NCI-H146 (cell line): Measurements from ENCODE around the gene ATF6B.
"Not testable (repeated sequence)": the region's sequence is repeated elsewhere in the genome, so short reads cannot be mapped to it uniquely, and the experiment has no call there.

Experiments
- DNase-seq: peaks from one replicate; lab custom pipeline; 2025; lab: John Stamatoyannopoulos, UW

ATF6B gene

DNA sequence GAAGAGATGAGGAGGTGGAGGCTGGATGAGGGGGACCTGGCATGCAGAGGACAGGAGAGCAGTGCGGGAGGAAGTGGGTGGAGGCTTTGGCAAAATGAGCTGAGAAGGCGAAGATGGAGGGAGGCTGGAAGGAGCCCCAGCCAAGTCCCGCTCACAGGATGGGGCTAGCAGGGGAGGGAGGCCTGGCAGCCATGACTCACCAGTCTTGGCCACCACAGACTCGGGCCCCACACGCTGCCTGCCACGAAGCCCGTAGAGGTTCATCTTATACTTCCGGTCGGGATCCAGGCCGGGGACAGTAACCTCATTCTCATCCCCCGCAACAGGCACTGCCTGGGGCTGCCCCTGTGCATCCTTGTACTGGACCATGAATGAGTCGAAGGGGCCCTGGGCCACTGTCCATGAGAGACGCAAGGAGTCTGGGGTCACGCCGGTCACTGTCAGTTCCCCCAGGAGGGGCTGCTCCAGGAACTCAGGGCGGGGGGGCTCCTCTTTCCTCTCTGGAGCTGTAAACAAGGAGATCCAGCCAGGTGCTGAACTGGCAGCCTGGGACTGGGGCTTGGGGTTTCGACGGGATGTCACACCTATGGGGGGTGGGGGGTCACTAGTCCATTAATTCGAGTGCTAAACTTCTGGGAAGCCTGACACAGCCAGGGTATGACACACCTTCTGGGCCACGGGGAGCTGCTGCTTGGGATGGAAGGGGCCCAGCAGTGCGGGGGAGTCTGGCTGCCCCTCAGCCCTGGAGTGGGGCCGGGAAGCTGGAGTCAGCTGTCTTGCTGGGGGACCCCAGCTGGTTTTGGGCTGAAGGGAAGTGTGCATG is 46.7 kb downstream of the ATF6B start:
- DNase-seq = no peak

DNA sequence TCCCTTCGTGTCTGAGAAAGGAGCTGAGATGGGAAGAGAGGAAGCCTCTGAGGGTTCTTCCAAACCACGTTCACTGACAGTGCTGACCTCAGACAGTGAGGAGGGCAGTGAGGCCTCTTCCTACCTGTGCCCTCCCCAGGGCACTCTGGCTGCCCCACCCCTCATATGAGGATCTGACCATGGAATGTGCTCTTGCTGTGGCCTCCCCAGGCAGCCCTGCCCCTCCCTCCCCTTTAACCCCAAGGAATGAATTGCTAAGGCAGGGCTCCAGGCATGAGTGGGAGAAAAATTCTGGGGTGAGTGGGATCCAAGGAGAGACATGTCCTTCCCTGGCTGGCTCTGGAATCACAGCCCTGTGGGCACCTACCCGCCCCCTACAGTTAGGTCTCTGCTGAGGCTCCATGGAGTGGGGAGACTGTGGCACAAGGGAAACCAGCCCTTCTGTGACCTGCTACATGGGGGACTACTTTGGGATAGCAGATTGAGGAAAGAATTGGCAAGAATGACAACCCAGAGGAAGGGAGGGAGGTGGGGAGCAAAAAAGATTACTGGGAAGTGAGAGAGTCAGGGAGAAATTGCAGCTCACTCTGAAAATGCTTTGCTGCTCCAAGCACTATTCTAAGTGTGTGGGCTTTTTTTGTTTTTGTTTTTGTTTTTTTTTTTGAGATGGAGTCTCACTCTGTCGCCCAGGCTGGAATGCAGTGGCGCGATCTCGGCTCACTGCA is 48.3 kb downstream of the ATF6B start:
- no peak for DNase-seq

DNA sequence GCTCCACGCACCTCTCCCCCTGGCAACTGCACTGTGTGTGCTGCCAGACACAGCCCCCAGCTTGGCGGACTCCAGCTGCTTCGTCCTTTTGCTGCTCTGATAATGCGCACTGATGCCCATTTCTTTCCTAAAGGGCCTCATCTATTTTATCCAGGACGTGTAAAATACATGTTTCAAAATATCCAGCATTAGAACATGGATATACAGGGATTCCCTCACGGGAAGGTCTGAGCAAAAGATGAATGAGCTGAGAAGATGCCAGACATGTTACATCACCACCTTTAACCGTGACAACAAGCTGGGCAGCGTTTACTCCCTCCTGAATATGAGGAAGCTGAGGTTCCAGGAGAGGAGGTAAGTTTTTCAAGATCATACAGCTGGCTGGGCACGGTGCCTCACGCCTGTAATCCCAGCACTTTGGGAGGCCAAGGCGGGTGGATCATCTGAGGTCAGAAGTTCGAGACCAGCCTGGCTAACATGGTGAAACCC is 51.7 kb downstream of the ATF6B start:
- no peak for DNase-seq

DNA sequence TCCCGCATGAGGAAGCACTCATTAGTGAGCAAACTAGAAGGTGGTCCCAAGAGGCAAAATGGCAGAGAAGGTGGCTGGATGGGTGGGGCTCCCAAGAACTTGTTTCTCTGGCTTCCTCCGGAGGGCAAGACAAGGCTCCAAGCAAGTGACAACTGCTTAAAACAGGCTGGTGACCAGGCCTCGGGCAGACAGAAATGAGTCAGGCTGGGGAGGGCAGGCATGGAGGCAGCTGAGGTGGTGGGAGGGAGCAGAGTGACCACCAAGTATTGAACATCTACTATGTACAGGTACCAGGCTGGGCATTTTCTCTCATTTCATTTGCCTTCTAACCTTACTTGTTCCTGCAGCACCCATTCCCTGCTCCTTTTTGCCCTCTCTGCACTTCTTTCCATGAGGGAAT is 52.3 kb downstream of the ATF6B start:
- no peak for DNase-seq

DNA sequence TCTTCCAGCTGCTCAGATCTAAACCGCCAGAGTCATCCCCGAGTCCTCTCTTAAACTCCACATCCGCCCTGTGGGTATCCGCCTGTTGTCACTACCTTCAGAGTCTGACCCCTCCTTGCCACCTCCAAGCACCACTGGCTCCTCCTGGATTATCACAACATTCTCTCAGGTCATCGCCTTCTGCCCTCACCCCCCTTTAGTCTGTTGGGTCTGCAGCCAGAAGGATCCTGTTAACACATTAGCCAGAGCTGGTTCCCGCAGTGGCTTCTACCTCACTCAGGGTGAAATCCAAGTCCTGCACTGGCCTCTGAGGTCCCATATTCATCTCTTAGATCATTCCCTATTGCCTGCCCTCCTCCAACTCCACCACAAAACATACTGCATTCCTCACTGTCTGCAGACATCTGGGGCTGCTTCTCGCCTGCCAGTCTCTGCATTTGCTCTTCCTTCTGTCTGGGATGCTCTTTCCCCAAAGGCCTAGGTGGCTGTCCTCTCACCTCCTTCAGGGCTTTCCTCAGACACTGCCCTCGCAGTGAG is 53.0 kb downstream of the ATF6B start:
- DNase-seq = no peak

DNA sequence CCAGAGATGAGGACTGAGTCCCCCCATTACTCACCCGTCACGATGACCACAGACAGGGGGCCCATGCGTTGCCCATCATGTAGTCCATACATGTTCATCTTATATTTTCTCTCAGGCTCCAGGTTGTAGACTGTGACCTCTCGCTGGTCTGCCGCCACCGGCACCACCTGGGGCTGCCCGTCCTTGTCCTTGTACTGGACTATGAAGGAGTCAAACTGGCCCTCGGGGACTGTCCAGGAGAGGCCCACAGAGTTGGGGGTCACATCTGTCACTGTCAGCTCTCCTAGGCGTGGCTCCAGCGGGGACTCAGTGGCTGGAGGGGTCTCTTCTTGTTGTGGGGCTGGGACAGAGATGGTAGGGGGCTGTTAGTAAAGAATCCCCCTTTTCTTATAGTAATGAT is 54.4 kb downstream of the ATF6B start:
- DNase-seq = no peak

DNA sequence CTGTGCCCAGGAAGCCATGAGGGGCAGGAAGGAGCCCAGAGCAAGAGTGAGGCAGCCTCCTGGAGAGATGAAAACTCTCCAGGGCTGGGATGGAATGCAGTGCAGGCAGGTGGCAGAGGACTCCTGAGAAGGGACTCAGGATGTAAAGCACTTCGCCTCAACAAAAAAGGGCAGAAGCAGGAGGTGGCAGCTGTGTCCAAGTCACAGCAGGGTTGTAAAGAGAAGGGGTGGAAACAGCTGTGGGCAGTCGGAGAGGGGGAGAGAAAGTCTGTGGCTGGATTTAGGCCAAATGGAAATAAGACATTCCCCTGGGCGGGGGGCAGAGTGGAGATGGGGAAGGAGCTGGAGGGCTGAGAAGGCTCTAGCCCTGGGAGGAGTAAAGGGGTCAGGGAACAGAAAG is 54.9 kb downstream of the ATF6B start:
- no peak for DNase-seq

DNA sequence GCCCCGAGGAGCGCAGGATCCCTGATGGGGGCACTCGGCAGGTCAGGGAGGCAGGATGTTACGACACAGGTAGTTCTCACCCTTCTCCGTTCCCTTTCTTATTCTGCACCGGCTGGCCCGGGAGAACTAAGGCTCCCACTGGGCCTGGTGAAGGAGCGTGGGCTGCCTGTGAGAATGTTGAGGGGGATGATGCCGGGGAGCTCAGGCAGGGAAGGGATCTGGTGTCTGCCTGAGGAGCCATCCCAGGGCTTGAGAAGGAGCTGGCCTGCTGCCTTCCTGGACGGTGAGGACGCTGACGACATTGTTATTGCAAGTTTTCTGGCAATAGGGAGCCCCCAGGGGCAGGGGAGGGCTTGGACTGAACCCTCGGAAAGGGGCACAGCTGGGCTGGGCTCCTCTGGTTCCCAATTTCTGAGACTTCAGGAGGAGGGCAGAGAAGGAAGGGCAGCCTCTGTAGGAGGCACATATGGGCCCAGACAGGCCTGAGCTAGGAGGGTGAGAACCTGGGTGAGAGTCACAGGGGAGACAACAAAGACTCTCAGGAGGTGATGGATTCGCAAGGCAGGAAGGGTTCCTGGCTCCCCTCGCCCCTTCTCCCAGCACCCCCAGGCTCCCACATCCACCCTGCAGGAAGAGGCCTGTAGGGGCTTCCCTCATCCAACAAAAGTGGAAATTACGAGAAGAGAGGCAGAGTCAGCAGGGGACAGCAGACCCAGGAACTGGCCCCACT is 57.1 kb downstream of the ATF6B start:
- no peak for DNase-seq

DNA sequence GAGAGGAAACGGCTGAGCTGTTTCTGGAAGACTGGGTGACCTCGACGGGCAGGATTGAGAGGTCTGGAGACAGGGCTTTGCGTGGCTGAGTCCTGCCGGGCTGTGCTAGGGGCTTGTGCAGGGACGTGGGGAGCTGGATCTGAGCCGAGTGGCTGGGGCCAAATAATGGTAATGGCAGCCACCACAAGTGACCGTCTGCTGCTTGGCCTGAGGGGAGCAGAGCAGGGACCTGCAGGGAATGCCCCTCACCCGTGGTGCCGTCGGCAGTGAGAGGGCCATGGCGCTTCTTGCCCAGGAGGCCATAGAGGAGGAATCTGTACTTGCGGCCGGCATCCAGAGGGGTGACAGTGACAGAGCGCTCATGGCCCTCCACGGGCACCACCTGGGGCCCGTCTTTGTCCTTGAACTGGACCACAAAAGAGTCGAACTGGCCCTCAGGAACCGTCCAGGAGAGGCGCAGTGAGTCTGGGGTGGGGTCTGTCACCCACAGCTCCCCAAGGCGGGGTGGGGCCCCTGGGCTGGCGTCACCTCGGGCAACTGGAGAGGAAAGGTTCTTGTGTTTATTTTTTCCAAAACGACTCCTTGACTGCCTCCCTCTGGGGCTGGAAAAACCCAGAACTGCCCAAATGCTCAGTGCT is 58.0 kb downstream of the ATF6B start:
- no peak for DNase-seq

DNA sequence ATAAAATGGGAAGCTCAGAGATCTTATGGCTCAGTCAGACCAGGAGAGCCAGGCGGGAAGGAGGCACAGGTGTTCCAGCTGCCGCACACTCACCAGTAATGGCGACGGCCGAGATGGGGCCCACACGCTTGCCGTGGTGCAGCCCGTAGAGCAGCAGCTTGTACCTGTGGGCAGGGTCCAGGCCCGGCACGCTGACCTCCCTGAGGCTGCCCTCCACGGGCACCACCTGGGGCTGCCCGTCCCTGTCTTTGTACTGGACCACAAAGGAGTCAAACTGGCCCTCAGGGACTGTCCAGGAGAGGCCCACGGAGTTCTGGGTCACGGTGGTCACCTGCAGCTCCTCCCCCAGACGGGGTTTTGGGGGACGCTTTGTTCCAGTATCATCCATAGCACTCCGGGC is 58.6 kb downstream of the ATF6B start:
- no peak for DNase-seq

DNA sequence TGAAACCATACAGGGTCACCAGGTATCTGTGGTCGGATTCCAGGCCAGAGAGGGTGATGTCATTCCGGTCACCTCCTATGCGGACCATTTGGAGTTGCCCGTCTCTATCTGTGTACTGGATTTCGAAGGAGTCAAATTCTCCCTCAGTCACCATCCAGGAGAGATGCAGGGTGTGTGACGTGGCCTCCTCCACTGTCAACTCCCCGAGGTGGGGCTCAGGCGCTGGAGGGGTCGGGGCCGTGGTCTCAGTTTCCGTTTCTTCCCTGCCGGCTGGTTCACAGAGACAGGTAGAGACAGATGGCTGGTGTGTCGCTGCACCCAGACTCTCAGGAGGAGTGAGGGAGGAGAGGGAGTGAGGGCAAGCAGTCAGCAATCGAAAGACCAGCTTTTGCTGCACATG is 59.2 kb downstream of the ATF6B start:
- DNase-seq = no peak

DNA sequence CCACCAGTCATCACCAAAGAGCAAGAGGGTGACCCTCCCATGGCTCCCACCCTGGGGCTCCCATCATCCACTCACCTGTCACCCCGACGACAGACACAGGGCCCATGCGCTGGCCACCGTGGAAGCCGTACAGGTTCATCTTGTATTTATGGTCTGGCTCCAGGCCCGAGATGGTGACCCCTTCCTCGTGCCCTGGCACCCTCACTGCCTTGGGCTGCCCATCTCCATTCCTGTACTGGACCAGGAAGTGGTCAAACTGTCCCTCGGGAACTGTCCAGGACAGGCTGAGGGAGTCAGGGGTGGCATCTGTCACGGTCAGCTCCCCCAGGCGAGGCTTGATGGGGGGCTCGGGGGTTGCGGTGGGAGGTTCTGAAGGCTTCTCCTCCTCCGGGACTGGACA is 59.7 kb downstream of the ATF6B start:
- not testable (repeated sequence) for DNase-seq

DNA sequence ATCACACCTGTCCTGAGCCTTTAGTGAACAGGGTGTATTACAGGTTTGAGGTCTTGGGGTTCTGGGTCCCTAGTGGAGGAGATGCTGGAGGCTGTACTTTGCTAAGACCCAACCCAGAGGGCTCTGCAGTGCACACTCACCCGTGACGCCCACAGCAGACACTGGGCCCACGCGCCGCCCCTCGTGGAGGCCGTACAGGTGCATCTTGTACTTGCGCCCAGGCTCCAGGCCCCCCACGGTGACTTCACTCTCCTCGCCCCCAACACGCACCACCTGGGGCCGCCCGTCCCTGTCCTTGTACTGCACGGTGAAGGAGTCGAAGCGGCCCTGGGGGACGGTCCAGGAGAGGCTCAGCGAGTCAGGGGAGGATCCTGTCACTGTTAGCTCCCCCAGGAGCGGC is 60.5 kb downstream of the ATF6B start:
- DNase-seq = not testable (repeated sequence)
